ENCODE measurements around the gene HOXB5.

Gene HOXB5

DNA sequence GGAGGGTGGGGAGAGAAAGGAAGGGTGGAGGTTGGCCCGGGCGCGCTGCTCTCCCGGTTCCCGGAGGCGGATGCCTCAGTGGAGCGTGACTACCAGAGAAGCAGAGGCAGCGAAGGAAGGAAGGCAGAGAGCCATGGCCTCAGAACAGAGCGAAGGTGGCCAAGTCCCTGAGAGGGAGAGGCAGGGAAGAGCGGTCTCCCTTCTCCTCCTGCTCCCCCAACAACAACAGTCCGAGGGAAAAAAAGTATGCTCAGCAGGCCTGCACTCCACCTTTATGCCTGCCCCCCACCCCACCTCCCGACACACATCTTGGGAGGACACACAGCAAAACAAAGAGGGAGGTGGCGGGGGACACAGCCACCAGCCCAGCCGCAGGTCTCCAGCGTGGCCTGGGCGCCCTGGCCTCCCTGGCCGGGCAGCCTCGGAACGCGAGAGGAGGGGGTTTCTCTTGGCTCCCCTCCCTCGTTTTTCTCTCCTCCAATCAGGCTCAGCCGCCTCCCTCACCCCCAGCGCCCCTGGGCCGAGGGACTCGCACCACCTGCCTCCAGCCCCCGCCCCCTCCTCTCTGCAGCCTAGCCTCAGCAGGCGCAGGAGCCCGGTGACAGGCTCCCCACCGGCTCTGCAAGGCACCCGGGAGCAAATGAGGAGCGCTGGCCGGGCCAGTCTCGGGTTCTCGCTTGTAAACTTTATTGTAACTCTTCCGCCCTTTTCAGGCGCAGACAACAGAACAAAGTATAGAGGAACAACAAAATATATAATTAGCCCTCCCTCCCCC lies 18.3 kb upstream of the HOXB5 start:
- no peaks in the 10 kb centered on the region for H3K36me3 ChIP-seq (ENCODE audit: insufficient read depth, low read length)
- H3K4me2 ChIP-seq (ENCODE audit: low read length): peak overlapping the region; percentile 72; the same call in 1 of the 2 replicates
- H3K27ac ChIP-seq (ENCODE audit: low read depth, low read length, poor library complexity, severe bottlenecking): no peak overlapping the region
- no peaks in the 10 kb centered on the region for H3F3A ChIP-seq (ENCODE audit: insufficient read depth, low read length)
- no peaks in the 10 kb centered on the region for H3K79me2 ChIP-seq (ENCODE audit: insufficient read depth, low read length)
- no peak overlapping the region for H2AFZ ChIP-seq (ENCODE audit: low read length)
- no peaks in the 10 kb centered on the region for H3K27me3 ChIP-seq (ENCODE audit: insufficient read depth, low read length)
- H3K4me3 ChIP-seq (ENCODE audit: low read depth, low read length, poor library complexity, severe bottlenecking): no peak overlapping the region
- no peaks in the 10 kb centered on the region for H3K9me3 ChIP-seq (ENCODE audit: low read length)
- TF ChIP-seq, protein P1, sequence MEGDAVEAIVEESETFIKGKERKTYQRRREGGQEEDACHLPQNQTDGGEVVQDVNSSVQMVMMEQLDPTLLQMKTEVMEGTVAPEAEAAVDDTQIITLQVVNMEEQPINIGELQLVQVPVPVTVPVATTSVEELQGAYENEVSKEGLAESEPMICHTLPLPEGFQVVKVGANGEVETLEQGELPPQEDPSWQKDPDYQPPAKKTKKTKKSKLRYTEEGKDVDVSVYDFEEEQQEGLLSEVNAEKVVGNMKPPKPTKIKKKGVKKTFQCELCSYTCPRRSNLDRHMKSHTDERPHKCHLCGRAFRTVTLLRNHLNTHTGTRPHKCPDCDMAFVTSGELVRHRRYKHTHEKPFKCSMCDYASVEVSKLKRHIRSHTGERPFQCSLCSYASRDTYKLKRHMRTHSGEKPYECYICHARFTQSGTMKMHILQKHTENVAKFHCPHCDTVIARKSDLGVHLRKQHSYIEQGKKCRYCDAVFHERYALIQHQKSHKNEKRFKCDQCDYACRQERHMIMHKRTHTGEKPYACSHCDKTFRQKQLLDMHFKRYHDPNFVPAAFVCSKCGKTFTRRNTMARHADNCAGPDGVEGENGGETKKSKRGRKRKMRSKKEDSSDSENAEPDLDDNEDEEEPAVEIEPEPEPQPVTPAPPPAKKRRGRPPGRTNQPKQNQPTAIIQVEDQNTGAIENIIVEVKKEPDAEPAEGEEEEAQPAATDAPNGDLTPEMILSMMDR (IDR thresholded peaks at IDR 0.05; ENCODE audit: low read length): no peak
- no peak for TF ChIP-seq EZH2 (IDR thresholded peaks at IDR 0.05; ENCODE audit: borderline replicate concordance, low read length)
- H3K9me2 ChIP-seq (ENCODE audit: low read depth, low read length): no peaks in the 10 kb centered on the region
- H3K9ac ChIP-seq (ENCODE audit: low read length): no peak overlapping the region
- peaks cover 3% of the 10 kb centered on the region for H3K4me1 ChIP-seq (ENCODE audit: insufficient read depth, low read length, severe bottlenecking)
- H4K20me1 ChIP-seq (ENCODE audit: insufficient read depth, low read length): no peaks in the 10 kb centered on the region

DNA sequence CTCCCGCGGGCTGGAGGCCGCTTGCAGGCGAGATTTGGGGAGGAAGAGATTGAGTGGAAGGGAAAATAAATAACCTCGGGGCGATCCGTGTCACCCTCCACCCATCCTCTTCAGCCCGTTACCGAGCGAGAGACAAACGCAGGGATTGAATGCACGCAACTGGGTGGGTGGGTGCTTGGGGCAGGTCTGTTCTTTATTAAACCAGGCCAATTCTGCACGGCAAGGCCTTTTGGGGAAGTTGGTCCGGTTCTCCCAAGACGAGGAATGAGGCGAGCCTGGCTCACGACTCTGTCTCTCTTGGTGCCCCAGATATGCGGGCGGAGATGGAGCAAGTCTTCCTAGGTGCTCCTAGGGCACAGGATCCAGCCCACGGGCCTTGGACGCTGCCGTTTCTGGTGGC lies 17.6 kb upstream of the HOXB5 start:
- H3K27me3 ChIP-seq (ENCODE audit: insufficient read depth, low read length): no peaks in the 10 kb centered on the region
- H3K4me1 ChIP-seq (ENCODE audit: insufficient read depth, low read length, severe bottlenecking): peaks cover 3% of the 10 kb centered on the region
- H2AFZ ChIP-seq (ENCODE audit: low read length): no peak overlapping the region
- H4K20me1 ChIP-seq (ENCODE audit: insufficient read depth, low read length): no peaks in the 10 kb centered on the region
- H3K9me2 ChIP-seq (ENCODE audit: low read depth, low read length): no peaks in the 10 kb centered on the region
- no peaks in the 10 kb centered on the region for H3K36me3 ChIP-seq (ENCODE audit: insufficient read depth, low read length)
- no peaks in the 10 kb centered on the region for H3F3A ChIP-seq (ENCODE audit: insufficient read depth, low read length)
- no peaks in the 10 kb centered on the region for H3K79me2 ChIP-seq (ENCODE audit: insufficient read depth, low read length)
- H3K9me3 ChIP-seq (ENCODE audit: low read length): no peaks in the 10 kb centered on the region
- no peak overlapping the region for H3K27ac ChIP-seq (ENCODE audit: low read depth, low read length, poor library complexity, severe bottlenecking)
- peak overlapping the region; percentile 72 for H3K4me2 ChIP-seq (ENCODE audit: low read length)
- TF ChIP-seq, protein P1 (IDR thresholded peaks at IDR 0.05; ENCODE audit: low read length): no peak
- TF ChIP-seq EZH2 (IDR thresholded peaks at IDR 0.05; ENCODE audit: borderline replicate concordance, low read length): no peak
- peak overlapping the region; percentile 68; the same call in 1 of the 2 replicates for H3K9ac ChIP-seq (ENCODE audit: low read length)
- H3K4me3 ChIP-seq (ENCODE audit: low read depth, low read length, poor library complexity, severe bottlenecking): peak overlapping the region; percentile 63

DNA sequence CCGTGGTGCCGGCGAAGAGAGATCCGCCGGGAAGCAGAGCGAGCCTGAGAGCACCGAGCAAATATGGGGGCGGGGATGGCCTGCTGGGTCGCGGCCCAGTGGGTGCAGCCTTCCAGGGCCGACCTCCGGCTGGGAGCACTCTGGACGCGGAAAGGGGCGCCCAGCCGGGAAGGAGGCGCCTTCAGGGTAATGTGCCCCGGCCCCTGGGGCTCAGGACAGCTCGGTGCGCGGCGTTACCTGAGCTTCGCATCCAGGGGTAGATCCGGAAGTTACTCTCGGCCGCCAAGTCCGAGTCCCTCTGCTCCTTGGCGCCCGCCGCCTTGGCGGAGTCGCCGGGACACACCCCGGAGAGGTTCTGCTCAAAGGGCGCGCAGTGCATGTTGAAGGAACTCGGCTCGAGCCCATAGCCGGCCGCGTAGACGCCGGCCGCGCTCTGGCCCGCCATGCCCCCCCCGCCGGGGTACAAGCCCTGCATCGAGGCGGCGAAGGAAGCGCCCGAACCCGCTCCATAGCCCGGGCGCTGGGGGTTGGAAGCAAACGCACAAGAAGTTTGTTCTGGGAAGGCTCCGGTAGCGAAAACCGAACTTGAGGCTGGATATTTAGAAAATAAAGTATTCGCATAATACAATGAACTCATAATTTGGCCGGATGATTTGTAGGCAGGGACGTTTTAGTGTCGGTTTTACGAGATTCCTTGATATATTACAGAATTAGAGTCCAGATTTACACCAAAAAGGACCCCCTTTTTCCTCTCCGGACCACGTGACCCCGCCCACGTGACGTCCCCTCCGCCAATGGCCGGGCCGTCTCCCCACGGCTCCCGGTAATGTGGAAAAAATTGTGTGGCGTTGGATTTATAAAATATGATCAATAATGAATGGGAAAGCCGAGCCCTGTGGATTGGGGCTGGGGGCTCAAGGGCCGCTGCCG lies 17.0 kb upstream of the HOXB5 start, which contains the start of gene HOXB7:
Gene HOXB7, minus strand, starts transcription at position 736 of the 930 bp plus-strand sequence. Its CDS starts 99 bp downstream, at position 637.
- no peaks in the 10 kb centered on the region for H3F3A ChIP-seq (ENCODE audit: insufficient read depth, low read length)
- H3K9me3 ChIP-seq (ENCODE audit: low read length): no peaks in the 10 kb centered on the region
- no peaks in the 10 kb centered on the region for H3K79me2 ChIP-seq (ENCODE audit: insufficient read depth, low read length)
- H4K20me1 ChIP-seq (ENCODE audit: insufficient read depth, low read length): no peaks in the 10 kb centered on the region
- peak within 1 kb of the TSS; percentile 68 for H3K9ac ChIP-seq (ENCODE audit: low read length)
- H3K27me3 ChIP-seq (ENCODE audit: insufficient read depth, low read length): no peaks in the 10 kb centered on the region
- no peaks in the 10 kb centered on the region for H3K9me2 ChIP-seq (ENCODE audit: low read depth, low read length)
- H3K4me2 ChIP-seq (ENCODE audit: low read length): peak within 1 kb of the TSS; percentile 72
- peaks cover 3% of the 10 kb centered on the region for H3K4me1 ChIP-seq (ENCODE audit: insufficient read depth, low read length, severe bottlenecking)
- H2AFZ ChIP-seq (ENCODE audit: low read length): peak within 1 kb of the TSS; percentile 71; the same call in 1 of the 2 replicates
- H3K4me3 ChIP-seq (ENCODE audit: low read depth, low read length, poor library complexity, severe bottlenecking): peak within 1 kb of the TSS; percentile 63
- H3K27ac ChIP-seq (ENCODE audit: low read depth, low read length, poor library complexity, severe bottlenecking): no peak within 1 kb of the TSS
- TF ChIP-seq EZH2 (IDR thresholded peaks at IDR 0.05; ENCODE audit: borderline replicate concordance, low read length): no peak
- TF ChIP-seq, protein P1 (IDR thresholded peaks at IDR 0.05; ENCODE audit: low read length): no peak
- no peaks in the 10 kb centered on the region for H3K36me3 ChIP-seq (ENCODE audit: insufficient read depth, low read length)
